Activated T-helper 2 cell treated with anti-CD3 and anti-CD28 coated beads, Interferon-gamma antibody, Interleukin-2, Interleukin-4, amounts not matched to agents 10 μg/mL and 5 μg/mL and 100 μg/mL, durations not matched to agents 14 hours and 24 hours and 36 hours (primary cell): ENCODE results near the gene SSRP1. TPM values are rescaled to one million over a fixed set of nuclear protein-coding genes. Genes with fewer than 3 reads are reported as not detected.
A peak's percentile ranks its signal among the peaks of the same experiment; 100 is the strongest.

Experiments used
- DNase-seq: peaks from one replicate; pipeline ENCODE4 v3.0.0; 2021; ENCODE audit warnings: low spot score
- H3K27ac Mint-ChIP-seq: one replicate; pipeline ENCODE4 v1.8.0; 2021; ENCODE audit warnings: mixed read lengths
- H3K27me3 Mint-ChIP-seq: one replicate; pipeline ENCODE4 v1.8.0; 2021; ENCODE audit warnings: low read depth, mixed read lengths
- H3K36me3 Mint-ChIP-seq: one replicate; pipeline ENCODE4 v1.8.0; 2021; ENCODE audit warnings: low read depth, mixed read lengths
- H3K4me1 Mint-ChIP-seq: one replicate; pipeline ENCODE4 v1.8.0; 2021; ENCODE audit warnings: low read depth, mixed read lengths
- H3K4me3 Mint-ChIP-seq: one replicate; pipeline ENCODE4 v1.8.0; 2021; ENCODE audit warnings: low read depth, mild to moderate bottlenecking, moderate library complexity, mixed read lengths
- H3K9me3 Mint-ChIP-seq: one replicate; pipeline ENCODE4 v1.8.0; 2021; ENCODE audit warnings: mixed read lengths
- intact Hi-C: fragments of 100-400 bp; cut with micrococcal nuclease; formaldehyde crosslinking; loops from one replicate; pipeline ENCODE4 v1.15.1; 2023
- total RNA-seq: library from RNA; stranded (reverse); gene quantifications from 2 replicates; pipeline ENCODE4 v1.2.3, GENCODE V29; 2022

Gene SSRP1, protein sequence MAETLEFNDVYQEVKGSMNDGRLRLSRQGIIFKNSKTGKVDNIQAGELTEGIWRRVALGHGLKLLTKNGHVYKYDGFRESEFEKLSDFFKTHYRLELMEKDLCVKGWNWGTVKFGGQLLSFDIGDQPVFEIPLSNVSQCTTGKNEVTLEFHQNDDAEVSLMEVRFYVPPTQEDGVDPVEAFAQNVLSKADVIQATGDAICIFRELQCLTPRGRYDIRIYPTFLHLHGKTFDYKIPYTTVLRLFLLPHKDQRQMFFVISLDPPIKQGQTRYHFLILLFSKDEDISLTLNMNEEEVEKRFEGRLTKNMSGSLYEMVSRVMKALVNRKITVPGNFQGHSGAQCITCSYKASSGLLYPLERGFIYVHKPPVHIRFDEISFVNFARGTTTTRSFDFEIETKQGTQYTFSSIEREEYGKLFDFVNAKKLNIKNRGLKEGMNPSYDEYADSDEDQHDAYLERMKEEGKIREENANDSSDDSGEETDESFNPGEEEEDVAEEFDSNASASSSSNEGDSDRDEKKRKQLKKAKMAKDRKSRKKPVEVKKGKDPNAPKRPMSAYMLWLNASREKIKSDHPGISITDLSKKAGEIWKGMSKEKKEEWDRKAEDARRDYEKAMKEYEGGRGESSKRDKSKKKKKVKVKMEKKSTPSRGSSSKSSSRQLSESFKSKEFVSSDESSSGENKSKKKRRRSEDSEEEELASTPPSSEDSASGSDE
- total RNA-seq = 214 and 218 TPM in 2 replicates

GRCh38 chr11:57335343-57336110 lies at the start of gene SSRP1:
Gene SSRP1, minus strand, starts transcription at chr11:57335892. Its CDS starts 771 bp downstream, at chr11:57335121.
- peaks cover 10% of the 10 kb centered on the region for H3K27me3 Mint-ChIP-seq
- intact Hi-C loops = loop anchor here (1.0 to 10.0 kb wide), 6 partner anchors 10 to 459 kb away; partner anchors contain the start of genes SLC43A3, TIMM10 and YPEL4
- no peaks in the 10 kb centered on the region for H3K9me3 Mint-ChIP-seq
- peaks cover 29% of the 10 kb centered on the region for H3K4me1 Mint-ChIP-seq
- H3K27ac Mint-ChIP-seq = peak within 1 kb of the TSS; percentile 95
- H3K36me3 Mint-ChIP-seq = peaks cover 46% of the 10 kb centered on the region
- peak within 1 kb of the TSS; percentile 92 for H3K4me3 Mint-ChIP-seq
- peak; percentile 81 for DNase-seq

DNA sequence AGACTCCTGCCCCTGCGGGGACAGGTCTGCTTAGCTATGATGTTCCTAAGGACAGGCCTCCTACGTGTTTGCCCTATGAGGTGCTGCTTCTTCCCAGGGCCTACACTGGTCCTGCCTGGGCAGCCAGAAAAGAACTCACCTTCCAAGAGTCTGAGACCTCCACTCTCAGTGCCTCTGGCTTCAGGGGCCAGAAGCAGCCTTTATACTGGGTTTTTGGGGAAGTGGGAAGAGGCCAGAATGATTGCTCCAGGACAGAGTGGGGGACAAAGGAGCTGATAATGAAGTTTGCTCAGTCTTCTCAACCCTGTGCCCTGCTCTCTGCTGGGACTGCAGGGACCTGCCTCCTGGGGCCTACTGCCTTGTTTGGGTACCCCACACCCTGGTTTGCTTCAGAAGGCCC lies 45.3 kb upstream of the SSRP1 start, which contains the start of gene PRG3:
Gene PRG3 (minus strand): TSS at position 176 of the 400 bp plus-strand sequence. CDS start 442 bp downstream, outside the sequence.
- no peaks in the 10 kb centered on the region for H3K36me3 Mint-ChIP-seq
- no peak for DNase-seq
- H3K27me3 Mint-ChIP-seq = peaks cover 2% of the 10 kb centered on the region
- H3K4me3 Mint-ChIP-seq = no peak within 1 kb of the TSS
- intact Hi-C loops = no loop called here
- H3K9me3 Mint-ChIP-seq = no peaks in the 10 kb centered on the region
- no peaks in the 10 kb centered on the region for H3K4me1 Mint-ChIP-seq
- H3K27ac Mint-ChIP-seq = no peak within 1 kb of the TSS

- Mint-ChIP-seq H3K4me3 (no peak overlapping the region), H3K27ac (no peak overlapping the region), H3K4me1 (no peaks in the 10 kb centered on the region), H3K9me3 (no peaks in the 10 kb centered on the region), H3K27me3 (peaks cover 2% of the 10 kb centered on the region), H3K36me3 (no peaks in the 10 kb centered on the region)
- intact Hi-C loops = no loop called here
- DNase-seq = no peak
Observed at GRCh38 chr11:57379732-57380131, 44.0 kb upstream of the SSRP1 start.

DNA sequence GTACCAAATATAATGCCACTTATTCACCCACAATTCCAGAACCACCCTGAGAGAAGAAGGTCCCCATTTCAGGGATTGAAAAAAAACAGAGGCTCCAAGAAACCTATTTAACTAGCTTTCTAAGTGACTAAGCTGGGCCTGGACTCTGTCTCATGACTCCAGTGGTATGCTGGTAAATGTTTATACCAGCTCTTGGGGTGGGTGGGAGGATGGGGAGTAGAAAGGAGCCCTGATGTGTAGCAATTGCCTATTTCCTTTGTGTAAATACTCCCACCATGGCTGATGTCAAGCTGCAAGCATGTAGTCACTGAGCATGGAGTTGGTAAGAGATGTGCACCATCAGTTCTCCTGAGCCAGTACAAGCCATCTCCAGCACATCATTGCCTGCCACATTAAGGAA lies 42.5 kb upstream of the SSRP1 start:
- Mint-ChIP-seq H3K27me3 (peaks cover 2% of the 10 kb centered on the region), H3K36me3 (no peaks in the 10 kb centered on the region), H3K9me3 (no peaks in the 10 kb centered on the region), H3K4me1 (no peaks in the 10 kb centered on the region), H3K27ac (no peak overlapping the region), H3K4me3 (no peak overlapping the region)
- intact Hi-C loops = no loop called here
- DNase-seq = no peak

GRCh38 chr11:57377107-57377506 lies 41.4 kb upstream of the SSRP1 start:
- no peaks in the 10 kb centered on the region for H3K36me3 Mint-ChIP-seq
- intact Hi-C loops = no loop called here
- H3K9me3 Mint-ChIP-seq = no peaks in the 10 kb centered on the region
- H3K4me1 Mint-ChIP-seq = no peaks in the 10 kb centered on the region
- H3K27ac Mint-ChIP-seq = no peak overlapping the region
- no peak overlapping the region for H3K4me3 Mint-ChIP-seq
- H3K27me3 Mint-ChIP-seq = peaks cover 2% of the 10 kb centered on the region
- DNase-seq = no peak

DNA sequence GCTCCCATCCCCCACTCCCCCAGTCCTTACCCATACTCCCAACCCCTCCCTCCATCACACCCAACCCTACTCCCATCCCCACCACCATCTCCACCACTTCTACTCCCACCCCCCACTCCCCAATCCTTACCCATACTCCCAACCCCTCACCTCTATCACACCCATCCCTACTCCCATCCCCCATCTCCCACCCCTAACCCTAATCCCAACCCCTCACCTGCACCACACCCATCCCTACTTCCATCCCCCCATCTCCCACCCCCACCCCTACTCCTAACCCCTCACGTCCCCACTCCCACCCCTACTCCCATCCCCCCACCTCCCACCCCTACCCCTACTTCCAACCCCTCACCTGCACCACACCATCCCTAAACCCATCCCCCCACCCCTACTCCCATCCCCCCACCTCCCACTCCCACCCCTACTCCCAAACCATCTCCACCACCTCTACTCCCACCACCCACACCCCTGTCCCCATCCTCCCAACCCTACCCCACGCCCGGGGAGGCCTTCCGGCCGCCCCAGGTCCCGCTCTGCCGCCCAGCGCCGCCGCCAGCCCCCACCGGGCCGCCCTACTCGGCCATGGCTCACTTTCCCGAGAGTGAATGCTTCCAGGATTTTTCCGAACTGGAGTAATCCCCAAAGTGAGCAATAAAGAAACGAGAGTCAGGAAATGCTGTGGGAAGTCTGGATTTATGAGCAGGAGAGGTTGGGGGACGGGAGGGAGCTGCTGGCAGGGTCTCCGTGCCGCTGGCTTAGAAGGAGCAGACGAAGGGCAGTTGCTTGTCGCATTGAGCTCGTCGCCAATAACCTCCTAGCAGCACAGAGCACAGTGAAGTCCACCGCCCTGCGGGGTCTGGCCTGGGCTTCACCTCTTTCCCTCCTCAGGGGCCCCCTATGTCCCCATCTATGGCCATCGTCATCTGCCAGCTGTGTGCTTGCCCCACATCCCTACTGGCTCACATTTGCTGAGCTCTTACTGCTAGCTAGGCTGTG lies 40.7 kb upstream of the SSRP1 start:
- DNase-seq = no peak
- no peaks in the 10 kb centered on the region for H3K4me1 Mint-ChIP-seq
- H3K4me3 Mint-ChIP-seq = no peak overlapping the region
- intact Hi-C loops = no loop called here
- no peak overlapping the region for H3K27ac Mint-ChIP-seq
- no peaks in the 10 kb centered on the region for H3K36me3 Mint-ChIP-seq
- no peaks in the 10 kb centered on the region for H3K9me3 Mint-ChIP-seq
- H3K27me3 Mint-ChIP-seq = peaks cover 2% of the 10 kb centered on the region

- Mint-ChIP-seq H3K4me1 (no peaks in the 10 kb centered on the region), H3K27ac (no peak overlapping the region), H3K36me3 (no peaks in the 10 kb centered on the region), H3K4me3 (no peak overlapping the region), H3K27me3 (peaks cover 2% of the 10 kb centered on the region), H3K9me3 (no peaks in the 10 kb centered on the region)
- intact Hi-C loops = no loop called here
- no peak for DNase-seq
Observed at GRCh38 chr11:57375490-57375889, 39.8 kb upstream of the SSRP1 start.

- Mint-ChIP-seq H3K27me3 (no peaks in the 10 kb centered on the region), H3K4me1 (no peaks in the 10 kb centered on the region), H3K27ac (no peak overlapping the region), H3K36me3 (no peaks in the 10 kb centered on the region), H3K4me3 (no peak overlapping the region), H3K9me3 (no peaks in the 10 kb centered on the region)
- no peak for DNase-seq
- intact Hi-C loops = no loop called here
Observed at GRCh38 chr11:57374966-57375365, 39.3 kb upstream of the SSRP1 start.

DNA sequence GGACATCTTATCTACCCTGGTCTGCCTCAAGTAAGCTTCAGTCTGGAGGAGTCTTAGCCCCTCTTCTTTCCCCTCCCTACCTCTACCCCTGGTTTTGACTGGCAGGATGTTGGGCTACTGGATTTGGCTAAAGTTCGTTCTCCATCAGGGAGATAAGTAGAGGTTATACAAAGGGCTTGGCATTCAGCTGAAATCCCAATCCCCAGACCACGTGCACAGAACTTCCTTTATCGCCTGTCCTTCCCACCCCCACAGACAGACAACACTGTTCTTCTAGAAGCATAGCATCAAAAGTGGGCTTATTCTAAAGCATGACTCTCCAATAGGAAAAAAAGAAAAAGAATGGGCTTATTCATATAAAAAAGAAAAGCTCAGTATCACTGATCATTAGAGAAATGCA lies 37.5 kb upstream of the SSRP1 start:
- intact Hi-C loops = no loop called here
- H3K27ac Mint-ChIP-seq = no peak overlapping the region
- H3K4me3 Mint-ChIP-seq = no peak overlapping the region
- no peaks in the 10 kb centered on the region for H3K27me3 Mint-ChIP-seq
- H3K4me1 Mint-ChIP-seq = no peaks in the 10 kb centered on the region
- no peak for DNase-seq
- no peaks in the 10 kb centered on the region for H3K36me3 Mint-ChIP-seq
- no peaks in the 10 kb centered on the region for H3K9me3 Mint-ChIP-seq

- no peaks in the 10 kb centered on the region for H3K9me3 Mint-ChIP-seq
- no peak overlapping the region for H3K27ac Mint-ChIP-seq
- H3K4me3 Mint-ChIP-seq = no peak overlapping the region
- H3K36me3 Mint-ChIP-seq = no peaks in the 10 kb centered on the region
- intact Hi-C loops = no loop called here
- no peaks in the 10 kb centered on the region for H3K4me1 Mint-ChIP-seq
- DNase-seq = no peak
- H3K27me3 Mint-ChIP-seq = no peaks in the 10 kb centered on the region
Observed at GRCh38 chr11:57370941-57371340, 35.2 kb upstream of the SSRP1 start.

DNA sequence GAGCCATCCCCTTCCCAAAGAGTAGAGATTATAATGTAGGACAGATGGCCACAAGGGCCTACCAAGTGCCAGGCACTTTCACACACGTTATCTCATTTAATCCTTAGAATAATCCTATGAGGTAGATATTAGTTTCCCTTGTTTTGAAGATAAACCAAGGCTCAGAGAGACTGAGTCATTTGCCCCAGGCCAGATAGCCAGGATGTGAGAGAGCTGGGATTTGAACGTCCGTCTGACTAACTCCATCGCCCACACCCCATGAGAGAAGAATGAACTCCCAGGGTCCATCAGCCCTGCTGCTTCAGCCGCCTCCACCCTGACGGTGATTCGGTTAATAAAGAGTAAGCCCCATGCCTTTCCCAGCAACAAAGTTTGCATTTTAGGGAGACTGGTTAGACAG lies 34.6 kb upstream of the SSRP1 start:
- no peak overlapping the region for H3K27ac Mint-ChIP-seq
- intact Hi-C loops = no loop called here
- no peaks in the 10 kb centered on the region for H3K9me3 Mint-ChIP-seq
- H3K4me3 Mint-ChIP-seq = no peak overlapping the region
- no peak for DNase-seq
- no peaks in the 10 kb centered on the region for H3K36me3 Mint-ChIP-seq
- H3K4me1 Mint-ChIP-seq = no peaks in the 10 kb centered on the region
- no peaks in the 10 kb centered on the region for H3K27me3 Mint-ChIP-seq

- DNase-seq = no peak
- Mint-ChIP-seq H3K4me3 (no peak overlapping the region), H3K9me3 (no peaks in the 10 kb centered on the region), H3K4me1 (no peaks in the 10 kb centered on the region), H3K36me3 (no peaks in the 10 kb centered on the region), H3K27me3 (no peaks in the 10 kb centered on the region), H3K27ac (no peak overlapping the region)
- intact Hi-C loops = no loop called here
Observed at GRCh38 chr11:57368845-57369232, 33.1 kb upstream of the SSRP1 start.
